K562 (cell line): ENCODE data around the gene OOSP4B. TPM values are rescaled to one million over a fixed set of nuclear protein-coding genes. Genes with fewer than 3 reads are reported as not detected.

Experiments used
- ATAC-seq: fragments of 200-7000 bp; cut with Tn5 transposase; 3 replicates; pipeline ENCODE4 v1.9.1; 2020; ENCODE audit warnings: moderate library complexity
- BruUV-seq: library from RNA; stranded (reverse); fragments of 400-500 nt; replicated peaks from 2 replicates; lab custom pipeline; 2021; lab: Mats Ljungman, UMichigan
- CTCF ChIA-PET: fragments of 300-600 bp; formaldehyde crosslinking; extraction: SDS; loops from one replicate; lab custom pipeline; 2021; ENCODE audit warnings: low intra/inter-chr PET ratio; lab: Yijun Ruan, JAX
- POLR2A ChIA-PET: fragments of 300-600, 350-650 bp; sonication (Branson Sonifier 250); formaldehyde crosslinking; extraction: SDS; loops from one replicate; lab custom pipeline; 2021; ENCODE audit warnings: antibody characterized with exemption, inconsistent platforms; lab: Yijun Ruan, JAX
- DNase-seq, 4 experiments: peaks; one replicate each; pipeline versions ENCODE4 v3.0.0 to v3.0.0-alpha.2; 2011 to 2018; ENCODE audit warnings: low spot score in 3 of 4, mixed read lengths in 3 of 4; ENCODE audit errors: extremely low read depth in 1 of 4
- FAIRE-seq: peaks from 2 replicates; lab custom pipeline; 2011; peaks lifted over from hg19 to GRCh38; lab: Jason Lieb, UNC
- H2AFZ ChIP-seq: 2 replicates; pipeline ENCODE4 v1.6.0; 2011; ENCODE audit warnings: low read depth, low read length, control low read depth, inconsistent platforms
- H3K27ac ChIP-seq: fragments of 200-600 bp; 3 replicates; pipeline ENCODE4 v1.8.0; 2011; ENCODE audit warnings: low read depth, mild to moderate bottlenecking, control low read depth, inconsistent platforms, low read length, moderate library complexity, mixed read lengths; ENCODE audit errors: extremely low read depth
- H3K27me3 ChIP-seq, 2 experiments: fragments of 300-600 bp in 1 of 2; 2 replicates in 1 of 2; 3 replicates in 1 of 2; pipeline versions ENCODE4 v1.6.0 to v1.8.0; 2011; ENCODE audit warnings: inconsistent platforms in 2 of 2, low read length in 2 of 2, mild to moderate bottlenecking in 1 of 2, mixed read lengths in 1 of 2, moderate library complexity in 1 of 2; ENCODE audit not compliant: control insufficient read depth in 2 of 2, insufficient read depth in 2 of 2
- H3K36me3 ChIP-seq: fragments of 300-600 bp; 3 replicates; pipeline ENCODE4 v1.8.0; 2011; ENCODE audit warnings: mild to moderate bottlenecking, low read length, inconsistent platforms; ENCODE audit not compliant: control insufficient read depth, insufficient read depth
- H3K4me1 ChIP-seq, 2 experiments: fragments of 200-600 bp in 1 of 2; replicated peaks in 1 of 2; 2 replicates in 1 of 2; 3 replicates in 1 of 2; pipeline versions ENCODE4 v1.5.1 to v1.8.0; 2011; ENCODE audit warnings: inconsistent platforms in 2 of 2, low read length in 2 of 2, mild to moderate bottlenecking in 1 of 2, mixed read lengths in 1 of 2, moderate library complexity in 1 of 2; ENCODE audit not compliant: control insufficient read depth in 2 of 2, insufficient read depth in 2 of 2
- H3K4me2 ChIP-seq: 2 replicates; pipeline ENCODE4 v1.6.1; 2011; ENCODE audit warnings: low read length, control low read depth, inconsistent platforms, mixed read lengths; ENCODE audit not compliant: insufficient read depth
- H3K4me3 ChIP-seq: fragments of 200-600 bp; sonication (generic), shearing (Covaris generic); 2 replicates; pipeline ENCODE4 v1.5.1; 2016; ENCODE audit warnings: control low read depth, inconsistent platforms
- H3K79me2 ChIP-seq: fragments of 200-600 bp; 3 replicates; pipeline ENCODE4 v1.8.0; 2011; ENCODE audit warnings: low read length, inconsistent platforms; ENCODE audit not compliant: control insufficient read depth, insufficient read depth
- H3K9ac ChIP-seq, 2 experiments: 2 replicates each; pipeline versions ENCODE4 v1.6.0 to v1.6.1; 2011; ENCODE audit warnings: low read depth in 2 of 2, low read length in 2 of 2, control low read depth in 1 of 2, inconsistent platforms in 1 of 2, mild to moderate bottlenecking in 1 of 2, mixed read lengths in 1 of 2; ENCODE audit not compliant: insufficient read depth in 1 of 2
- H3K9me1 ChIP-seq: one replicate; pipeline ENCODE4 v1.6.0; 2011; ENCODE audit warnings: inconsistent platforms, mild to moderate bottlenecking, low read length, moderate library complexity; ENCODE audit not compliant: control insufficient read depth, insufficient read depth
- H3K9me3 ChIP-seq: replicated peaks from 2 replicates; pipeline ENCODE4 v1.5.1; 2011; ENCODE audit warnings: low read depth, low read length, inconsistent platforms; ENCODE audit not compliant: control insufficient read depth, insufficient read depth
- H4K20me1 ChIP-seq: replicated peaks from 2 replicates; pipeline ENCODE4 v1.6.1; 2011; ENCODE audit warnings: low read length, inconsistent platforms, mixed read lengths; ENCODE audit not compliant: control insufficient read depth, insufficient read depth
- CREBBP ChIP-seq: IDR thresholded peaks from one replicate; pipeline ENCODE4 v1.6.1; 2012; ENCODE audit warnings: low read depth, mild to moderate bottlenecking, control low read depth, inconsistent platforms, low read length
- FUS ChIP-seq: fragments of 200-400 bp; formaldehyde crosslinking; optimal IDR thresholded peaks from 2 replicates; pipeline ENCODE3; 2017; ENCODE audit warnings: low read depth, low read length
- GTF2A2 ChIP-seq: IDR thresholded peaks from 2 replicates; pipeline ENCODE4 v1.6.1; 2016; ENCODE audit warnings: mild to moderate bottlenecking, missing genetic modification characterization, missing compliant biosample characterization
- NCOA1 ChIP-seq: fragments of 450-650 bp; IDR thresholded peaks from 2 replicates; pipeline ENCODE4 v1.6.1; 2016; ENCODE audit warnings: low read depth
- PYGO2 ChIP-seq: fragments of 450-650 bp; IDR thresholded peaks from 2 replicates; pipeline ENCODE4 v1.6.1; 2016; ENCODE audit warnings: mild to moderate bottlenecking, missing genetic modification characterization, moderate library complexity, missing compliant biosample characterization
- STAG1 ChIP-seq: sonication (generic); formaldehyde crosslinking; IDR thresholded peaks from 2 replicates; pipeline ENCODE4 v1.5.0; 2020; ENCODE audit warnings: missing genetic modification reagents, borderline replicate concordance
- STAT5A ChIP-seq: IDR thresholded peaks from 2 replicates; pipeline ENCODE4 v1.6.1; 2012; ENCODE audit warnings: low read length, inconsistent platforms, borderline replicate concordance
- SUPT5H ChIP-seq: fragments of 450-650 bp; IDR thresholded peaks from 2 replicates; pipeline ENCODE4 v1.6.1; 2016
- ZNF239 ChIP-seq: fragments of 250-450 bp; sonication (Bioruptor Pico); IDR thresholded peaks from 2 replicates; pipeline ENCODE4 v1.4.0; 2020; ENCODE audit warnings: mild to moderate bottlenecking
- ZNF785 ChIP-seq: fragments of 250-450 bp; sonication (Bioruptor Pico); IDR thresholded peaks from 2 replicates; pipeline ENCODE4 v1.4.0; 2020; ENCODE audit warnings: mild to moderate bottlenecking
- WGBS: fragments of 100-300 bp; shearing (Covaris generic); methylation state at CpG from one replicate; pipeline ENCODE4 v1.1.6; 2016; ENCODE audit warnings: low coverage, mixed read lengths; ENCODE audit not compliant: insufficient coverage; ENCODE audit errors: missing lambda C conversion rate; 5-methylcytosine and 5-hydroxymethylcytosine counted together
- in situ Hi-C: fragments of 300-500 bp; cut with MboI; formaldehyde crosslinking; loops from 4 replicates; pipeline ENCODE4 v1.15.0; 2018; ENCODE audit warnings: inconsistent platforms, mixed read lengths
- intact Hi-C: fragments of 100-400 bp; cut with micrococcal nuclease; formaldehyde crosslinking; loops from 2 replicates; pipeline ENCODE4 v1.14.2; 2022
- polyA plus RNA-seq, 8 experiments: library from polyadenylated mRNA; depleted of rRNA in 4 of 8; stranded (reverse) in 5 of 8; unstranded in 3 of 8; fragments of >200 nt; fragmentation: Nextera tagmentation in 2 of 8; fragmentation: Illumina TruSeq in 1 of 8; extraction: Ambion mirVana in 2 of 8; extraction: Trizol in 1 of 8; gene quantifications; 2 replicates each; pipeline versions ENCODE4 v1.2.1 to v1.2.3, GENCODE V29; 2011 to 2014; ENCODE audit warnings: inconsistent platforms in 1 of 8, missing spikeins in 1 of 8
- total RNA-seq, 7 experiments: library from RNA; depleted of rRNA in 6 of 7; stranded (reverse); fragments of >200 nt in 6 of 7; fragmentation: Illumina TruSeq in 2 of 7; extraction: Trizol in 2 of 7; gene quantifications; 2 replicates each; pipeline versions ENCODE4 v1.2.1 to v1.2.3, GENCODE V29; 2011 to 2021; ENCODE audit warnings: low replicate concordance in 1 of 7

OOSP4B gene
- total and polyA plus RNA-seq, 9 of the 15 experiments (the other 6 are each of a cell fraction or from before 2014, with no cell fraction given): 0.10 to 0.43 (median 0.15) TPM; not detected in 5

DNA sequence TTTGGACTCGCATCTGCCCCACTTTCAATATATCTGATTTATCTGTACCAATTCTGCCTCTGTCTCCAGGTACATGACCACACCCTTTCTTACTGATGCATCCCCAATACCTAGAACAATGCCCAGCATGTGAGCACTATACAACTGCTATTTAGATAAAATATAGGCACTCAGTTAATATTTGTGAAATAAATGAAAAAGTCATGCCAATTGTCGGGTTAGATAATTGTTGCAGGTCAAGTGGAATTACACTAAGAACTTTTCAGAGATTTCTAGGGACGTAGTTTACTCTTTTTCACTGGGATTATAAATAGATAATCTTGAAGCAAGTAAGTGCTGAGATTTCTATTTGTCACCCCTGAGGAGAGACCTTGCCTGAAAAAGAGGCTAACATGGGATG is 32.6 kb upstream of the OOSP4B start:
- BruUV-seq: no TSS peak
- TF ChIP-seq CREBBP (no peak), STAG1 (CRISPR knock-in tag) (no peak), SUPT5H (no peak), ZNF239 (no peak), STAT5A (no peak), FUS (no peak), NCOA1 (no peak), GTF2A2 (tag) (no peak), ZNF785 (CRISPR knock-in tag) (no peak), PYGO2 (tag) (no peak)
- no peaks in the 10 kb centered on the region for H3K9me3 ChIP-seq
- WGBS: 72% methylated on average over 3 of the region's 3 CpGs
- no peak overlapping the region for H3K4me3 ChIP-seq
- H2AFZ ChIP-seq: no peak overlapping the region
- ChIA-PET POLR2A (no interaction called here), CTCF (no interaction called here)
- H3K9me1 ChIP-seq: no peaks in the 10 kb centered on the region
- no peak overlapping the region for H3K4me2 ChIP-seq
- no peak for FAIRE-seq
- no peak overlapping the region for H3K9ac ChIP-seq
- ATAC-seq: no peak
- peaks cover 0 to 12% of the 10 kb centered on the region in 2 experiments; a peak in 2 of 5 replicates for H3K4me1 ChIP-seq
- intact Hi-C loops (no loop called here), in situ Hi-C loops (no loop called here)
- no peaks in the 10 kb centered on the region for H3K36me3 ChIP-seq
- no peak overlapping the region for H3K27ac ChIP-seq
- H3K79me2 ChIP-seq: no peaks in the 10 kb centered on the region
- no peaks in the 10 kb centered on the region for H3K27me3 ChIP-seq
- no peak for DNase-seq
- no peaks in the 10 kb centered on the region for H4K20me1 ChIP-seq
